ENCODE results near the gene ESRRA. TPM values are rescaled to one million over a fixed set of nuclear protein-coding genes. Genes with fewer than 3 reads are reported as not detected.

The ESRRA gene
- total RNA-seq, 1 experiment from 2014 or later: 111 TPM

- POLR2A ChIA-PET (ENCODE audit: unreplicated experiment): no interaction called here
- Histone ChIP-seq H4K20me1 (ENCODE audit: low read length) (no peaks in the 10 kb centered on the region), H3K9ac (ENCODE audit: low read length) (no peak overlapping the region), H3K27ac (ENCODE audit: low read length) (no peak overlapping the region), H3K4me3 (ENCODE audit: low read length) (no peak overlapping the region), H2AFZ (ENCODE audit: low read length) (no peak overlapping the region), H3K36me3 (ENCODE audit: low read depth, low read length) (peaks cover 6% of the 10 kb centered on the region), H3K27me3 (ENCODE audit: low read length) (no peaks in the 10 kb centered on the region), H3K9me2 (replicated peaks; ENCODE audit: low read length) (no peaks in the 10 kb centered on the region), H3F3A (ENCODE audit: low read length, unreplicated experiment) (no peaks in the 10 kb centered on the region), H3K9me3 (ENCODE audit: low read length) (no peaks in the 10 kb centered on the region), H3K4me2 (ENCODE audit: low read length) (no peak overlapping the region), H3K4me1 (ENCODE audit: insufficient read depth, low read length) (peaks cover 27% of the 10 kb centered on the region), H3K79me2 (ENCODE audit: low read length) (peaks cover 40% of the 10 kb centered on the region)
- intact Hi-C loops (cut with micrococcal nuclease): no loop called here
- no TSS peak for BruUV-seq (replicated peaks)
- TF ChIP-seq, protein P1, sequence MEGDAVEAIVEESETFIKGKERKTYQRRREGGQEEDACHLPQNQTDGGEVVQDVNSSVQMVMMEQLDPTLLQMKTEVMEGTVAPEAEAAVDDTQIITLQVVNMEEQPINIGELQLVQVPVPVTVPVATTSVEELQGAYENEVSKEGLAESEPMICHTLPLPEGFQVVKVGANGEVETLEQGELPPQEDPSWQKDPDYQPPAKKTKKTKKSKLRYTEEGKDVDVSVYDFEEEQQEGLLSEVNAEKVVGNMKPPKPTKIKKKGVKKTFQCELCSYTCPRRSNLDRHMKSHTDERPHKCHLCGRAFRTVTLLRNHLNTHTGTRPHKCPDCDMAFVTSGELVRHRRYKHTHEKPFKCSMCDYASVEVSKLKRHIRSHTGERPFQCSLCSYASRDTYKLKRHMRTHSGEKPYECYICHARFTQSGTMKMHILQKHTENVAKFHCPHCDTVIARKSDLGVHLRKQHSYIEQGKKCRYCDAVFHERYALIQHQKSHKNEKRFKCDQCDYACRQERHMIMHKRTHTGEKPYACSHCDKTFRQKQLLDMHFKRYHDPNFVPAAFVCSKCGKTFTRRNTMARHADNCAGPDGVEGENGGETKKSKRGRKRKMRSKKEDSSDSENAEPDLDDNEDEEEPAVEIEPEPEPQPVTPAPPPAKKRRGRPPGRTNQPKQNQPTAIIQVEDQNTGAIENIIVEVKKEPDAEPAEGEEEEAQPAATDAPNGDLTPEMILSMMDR (conservative IDR thresholded peaks at IDR 0.05; ENCODE audit: low read depth, low read length): no peak
- ATAC-seq: no peak
- CTCF ChIA-PET: no interaction called here
- DNase-seq: no peak
Measured at GRCh38 chr11:64321026-64321425, 15.7 kb downstream of the ESRRA start.

GRCh38 chr11:64321533-64321932, 16.2 kb downstream of the ESRRA start:
- H3K36me3 ChIP-seq (ENCODE audit: low read depth, low read length): peaks cover 3% of the 10 kb centered on the region; the same call in 1 of the 2 replicates
- CTCF ChIA-PET: no interaction called here
- H4K20me1 ChIP-seq (ENCODE audit: low read length): no peaks in the 10 kb centered on the region
- intact Hi-C loops (cut with micrococcal nuclease): no loop called here
- no peak overlapping the region for H3K9ac ChIP-seq (ENCODE audit: low read length)
- H3K79me2 ChIP-seq (ENCODE audit: low read length): peaks cover 35% of the 10 kb centered on the region
- H3F3A ChIP-seq (ENCODE audit: low read length, unreplicated experiment): no peaks in the 10 kb centered on the region
- POLR2A ChIA-PET (ENCODE audit: unreplicated experiment): no interaction called here
- ATAC-seq (peak; percentile 6), DNase-seq (peak; percentile 76)
- H3K9me2 ChIP-seq (replicated peaks; ENCODE audit: low read length): no peaks in the 10 kb centered on the region
- no peak overlapping the region for H3K27ac ChIP-seq (ENCODE audit: low read length)
- no peak for TF ChIP-seq EZH2phosphoT487 (IDR thresholded peaks at IDR 0.05; ENCODE audit: borderline replicate concordance, low read length)
- TF ChIP-seq, protein P1 (conservative IDR thresholded peaks at IDR 0.05; ENCODE audit: low read depth, low read length): no peak
- no peak for TF ChIP-seq EZH2 (IDR thresholded peaks at IDR 0.05; ENCODE audit: low read length, unreplicated experiment)
- H3K9me3 ChIP-seq (ENCODE audit: low read length): no peaks in the 10 kb centered on the region
- no peak overlapping the region for H3K4me3 ChIP-seq (ENCODE audit: low read length)
- no TSS peak for BruUV-seq (replicated peaks)
- H3K4me1 ChIP-seq (ENCODE audit: insufficient read depth, low read length): peaks cover 23% of the 10 kb centered on the region
- no peak overlapping the region for H2AFZ ChIP-seq (ENCODE audit: low read length)
- H3K27me3 ChIP-seq (ENCODE audit: low read length): no peaks in the 10 kb centered on the region
- H3K4me2 ChIP-seq (ENCODE audit: low read length): no peak overlapping the region; the same call in 1 of the 2 replicates

- H3K9ac ChIP-seq (ENCODE audit: low read length): no peak overlapping the region
- DNase-seq (no peak), ATAC-seq (no peak)
- no peak for TF ChIP-seq EZH2phosphoT487 (IDR thresholded peaks at IDR 0.05; ENCODE audit: borderline replicate concordance, low read length)
- ChIA-PET POLR2A (ENCODE audit: unreplicated experiment) (no interaction called here), CTCF (no interaction called here)
- no peak overlapping the region for H3K4me2 ChIP-seq (ENCODE audit: low read length)
- H3K27ac ChIP-seq (ENCODE audit: low read length): no peak overlapping the region
- no peak overlapping the region for H2AFZ ChIP-seq (ENCODE audit: low read length)
- H3K4me1 ChIP-seq (ENCODE audit: insufficient read depth, low read length): peaks cover 23% of the 10 kb centered on the region
- no peaks in the 10 kb centered on the region for H3K9me2 ChIP-seq (replicated peaks; ENCODE audit: low read length)
- peaks cover 27% of the 10 kb centered on the region for H3K79me2 ChIP-seq (ENCODE audit: low read length)
- H3F3A ChIP-seq (ENCODE audit: low read length, unreplicated experiment): no peaks in the 10 kb centered on the region
- no peaks in the 10 kb centered on the region for H3K9me3 ChIP-seq (ENCODE audit: low read length)
- BruUV-seq (replicated peaks): no TSS peak
- intact Hi-C loops (cut with micrococcal nuclease): no loop called here
- no peak overlapping the region for H3K4me3 ChIP-seq (ENCODE audit: low read length)
- 0 out of 2 replicates have a peak, but pooled peaks cover 3% of the 10 kb centered on the region for H3K36me3 ChIP-seq (ENCODE audit: low read depth, low read length)
- H4K20me1 ChIP-seq (ENCODE audit: low read length): no peaks in the 10 kb centered on the region
- no peaks in the 10 kb centered on the region for H3K27me3 ChIP-seq (ENCODE audit: low read length)
Measured at GRCh38 chr11:64322925-64323260, 17.6 kb downstream of the ESRRA start.
